ENCODE data around the gene TMEM171.

The TMEM171 gene

DNA sequence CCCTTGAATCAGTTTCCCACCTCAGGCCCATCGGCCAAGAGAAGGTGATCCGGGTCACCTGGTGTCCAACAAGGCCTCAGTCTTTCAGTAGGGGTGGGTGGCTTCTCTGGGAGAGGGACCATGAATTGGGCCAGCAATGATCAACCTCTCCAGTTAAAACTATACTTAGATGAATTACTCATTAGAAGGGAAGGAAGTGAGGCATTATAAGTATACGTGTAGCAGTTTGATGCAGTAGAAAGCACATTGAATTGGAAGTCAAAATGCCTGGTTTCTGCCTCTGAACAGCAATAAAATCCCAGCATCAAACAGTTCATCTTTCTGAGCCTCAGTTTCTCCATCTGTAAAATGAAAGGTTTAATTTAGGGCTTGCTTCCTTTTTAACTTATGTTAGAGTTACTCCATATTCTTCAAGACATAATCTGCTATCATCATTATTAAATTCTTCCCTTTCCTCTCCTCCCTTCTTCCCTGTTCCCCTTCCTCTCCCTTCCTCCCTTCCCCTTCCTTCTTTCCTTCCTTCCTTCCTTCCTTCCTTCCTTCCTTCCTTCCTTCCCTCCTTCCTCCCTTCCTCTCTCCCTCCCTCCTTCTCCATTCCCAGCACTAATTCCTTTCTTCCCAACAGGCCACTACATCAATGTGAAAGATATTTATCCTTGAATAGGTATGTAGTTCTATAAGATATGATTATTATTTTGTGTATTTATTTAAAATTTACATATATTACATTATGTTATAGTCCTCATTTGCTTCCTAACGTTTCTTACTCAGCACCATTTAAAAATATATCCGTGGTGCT lies 34.0 kb downstream of the TMEM171 start:
- Histone ChIP-seq H3K4me1 (ENCODE audit: insufficient read depth, low read length) (no peaks in the 10 kb centered on the region), H3K4me3 (ENCODE audit: low read depth in 1 of 2, low read length in 2 of 2) (no peak overlapping the region), H3K27me3 (ENCODE audit: control insufficient read depth in 1 of 2, insufficient read depth in 2 of 2, low read length in 2 of 2) (no peaks in the 10 kb centered on the region), H3K36me3 (ENCODE audit: insufficient read depth, low read length) (no peaks in the 10 kb centered on the region), H3K9me3 (ENCODE audit: low read length) (no peaks in the 10 kb centered on the region), H3K9ac (ENCODE audit: low read length) (no peak overlapping the region), H3K27ac (ENCODE audit: low read depth, low read length) (no peak overlapping the region)

DNA sequence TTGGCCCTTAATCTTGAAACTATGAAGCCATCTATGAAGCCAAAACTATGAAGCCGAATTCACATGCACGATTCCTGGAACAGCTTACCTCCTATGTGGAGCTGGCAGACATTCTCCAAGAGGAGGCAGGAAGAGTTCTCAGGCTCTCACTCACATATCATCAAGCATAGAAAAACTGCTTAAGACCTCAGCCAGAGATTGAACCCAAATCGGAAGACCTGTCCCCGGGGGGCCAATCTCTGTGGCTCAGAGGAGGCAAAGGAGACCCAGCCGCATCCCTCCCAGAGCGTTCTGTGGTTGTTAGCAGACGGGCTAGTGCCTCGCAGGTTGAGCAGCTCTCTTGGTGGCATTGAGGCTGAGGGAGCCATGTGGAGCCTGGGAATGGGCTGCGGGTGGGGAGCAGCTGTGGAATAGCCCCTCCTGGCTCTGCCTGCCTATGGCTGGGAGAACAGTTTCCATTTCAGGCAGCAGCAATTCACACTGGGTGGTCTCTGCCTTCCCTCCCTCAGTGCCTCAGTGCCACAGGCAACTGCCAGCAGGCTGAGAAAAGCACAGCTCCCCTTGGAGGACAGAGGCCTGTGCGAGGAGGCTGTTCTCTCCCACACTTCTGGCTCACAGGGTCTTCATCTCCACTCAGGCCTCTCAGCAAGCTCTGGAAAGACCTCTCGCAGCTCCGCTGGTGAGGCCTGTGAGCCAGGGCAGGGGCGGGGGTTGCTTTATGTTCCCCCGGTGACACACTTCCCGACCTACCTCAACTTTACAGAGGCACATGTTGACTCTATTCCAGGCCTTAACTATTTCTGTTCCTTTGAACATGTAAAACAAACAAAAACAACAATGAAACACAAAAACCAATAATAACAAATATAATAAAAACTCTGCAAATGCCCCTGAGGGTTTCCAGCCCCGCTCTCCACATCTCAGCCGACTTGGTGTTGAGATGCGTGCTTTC lies 35.2 kb downstream of the TMEM171 start:
- no peak overlapping the region for H3K9ac ChIP-seq (ENCODE audit: low read length)
- H3K27me3 ChIP-seq (ENCODE audit: control insufficient read depth in 1 of 2, insufficient read depth in 2 of 2, low read length in 2 of 2), result no peaks in the 10 kb centered on the region
- H3K9me3 ChIP-seq (ENCODE audit: low read length), result no peaks in the 10 kb centered on the region
- no peak overlapping the region for H3K4me3 ChIP-seq (ENCODE audit: low read depth in 1 of 2, low read length in 2 of 2)
- H3K27ac ChIP-seq (ENCODE audit: low read depth, low read length), result no peak overlapping the region
- H3K36me3 ChIP-seq (ENCODE audit: insufficient read depth, low read length), result no peaks in the 10 kb centered on the region
- no peaks in the 10 kb centered on the region for H3K4me1 ChIP-seq (ENCODE audit: insufficient read depth, low read length)

DNA sequence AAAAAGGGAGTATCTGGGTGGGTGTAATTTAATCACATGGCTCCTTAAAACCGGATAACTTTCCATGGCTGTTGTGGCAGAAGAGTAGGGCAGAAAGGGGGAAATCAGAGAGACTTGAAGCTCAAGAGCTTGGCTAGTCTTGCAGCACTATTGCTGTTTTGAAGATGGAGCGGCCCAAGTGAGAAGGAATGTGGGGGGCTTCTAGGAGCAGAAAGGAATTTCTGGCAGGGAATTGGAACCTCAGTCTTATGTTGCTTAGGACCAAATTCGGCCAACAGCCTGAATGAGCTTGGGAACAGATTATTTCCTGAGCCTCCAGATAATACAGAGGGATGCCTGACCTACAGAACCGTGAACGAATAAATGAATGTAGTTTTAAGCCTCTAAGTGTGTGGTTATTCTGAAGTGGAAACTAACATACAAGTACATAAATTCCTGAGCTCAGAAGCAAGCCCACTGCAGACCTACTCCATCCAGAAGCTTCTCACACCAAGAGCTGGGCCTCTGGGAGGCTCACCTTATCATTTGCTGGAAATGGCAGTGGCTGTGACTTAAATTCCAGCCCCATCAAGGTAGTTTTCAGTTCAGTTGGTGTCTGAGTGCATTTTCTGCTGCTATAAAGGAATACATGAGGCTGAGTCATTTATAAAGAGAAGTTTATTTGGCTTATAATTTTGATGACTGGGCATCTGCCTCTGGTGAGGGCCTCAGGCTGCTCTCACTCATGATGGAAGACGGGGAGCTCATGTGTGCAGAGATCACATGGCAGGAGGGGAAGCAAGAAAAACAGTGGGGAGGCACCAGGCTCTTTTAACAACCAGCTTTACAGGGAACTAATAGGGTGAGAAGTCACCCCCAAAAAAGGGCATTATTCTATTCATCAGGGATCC lies 37.3 kb downstream of the TMEM171 start:
- H3K27ac ChIP-seq (ENCODE audit: low read depth, low read length), result no peak overlapping the region
- H3K4me1 ChIP-seq (ENCODE audit: insufficient read depth, low read length), result no peaks in the 10 kb centered on the region
- H3K36me3 ChIP-seq (ENCODE audit: insufficient read depth, low read length), result no peaks in the 10 kb centered on the region
- H3K9ac ChIP-seq (ENCODE audit: low read length), result no peak overlapping the region
- H3K27me3 ChIP-seq (ENCODE audit: control insufficient read depth in 1 of 2, insufficient read depth in 2 of 2, low read length in 2 of 2), result no peaks in the 10 kb centered on the region
- no peaks in the 10 kb centered on the region for H3K9me3 ChIP-seq (ENCODE audit: low read length)
- H3K4me3 ChIP-seq (ENCODE audit: low read depth in 1 of 2, low read length in 2 of 2), result no peak overlapping the region

DNA sequence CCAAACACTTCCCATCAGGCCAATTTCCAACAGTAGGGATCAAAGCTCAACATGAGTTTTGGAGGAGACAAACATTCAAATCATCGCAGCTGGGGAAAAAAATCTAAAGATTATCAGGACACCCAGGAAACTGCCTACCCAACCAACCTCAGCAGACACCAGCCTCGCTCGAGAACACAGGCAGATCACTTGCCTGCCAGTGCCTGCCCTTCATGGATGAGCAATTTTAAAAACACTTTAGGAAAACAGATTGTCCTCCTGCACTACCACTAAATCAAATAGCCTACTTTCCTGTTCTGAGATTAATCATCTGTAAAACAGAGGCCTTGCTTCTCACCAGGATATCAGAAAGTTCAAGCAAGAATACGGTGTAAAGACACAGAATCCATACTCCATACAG lies 37.9 kb downstream of the TMEM171 start:
- Histone ChIP-seq H3K36me3 (ENCODE audit: insufficient read depth, low read length) (no peaks in the 10 kb centered on the region), H3K4me3 (ENCODE audit: low read depth in 1 of 2, low read length in 2 of 2) (no peak overlapping the region), H3K27me3 (ENCODE audit: control insufficient read depth in 1 of 2, insufficient read depth in 2 of 2, low read length in 2 of 2) (no peaks in the 10 kb centered on the region), H3K9ac (ENCODE audit: low read length) (no peak overlapping the region), H3K4me1 (ENCODE audit: insufficient read depth, low read length) (no peaks in the 10 kb centered on the region), H3K27ac (ENCODE audit: low read depth, low read length) (no peak overlapping the region), H3K9me3 (ENCODE audit: low read length) (no peaks in the 10 kb centered on the region)

DNA sequence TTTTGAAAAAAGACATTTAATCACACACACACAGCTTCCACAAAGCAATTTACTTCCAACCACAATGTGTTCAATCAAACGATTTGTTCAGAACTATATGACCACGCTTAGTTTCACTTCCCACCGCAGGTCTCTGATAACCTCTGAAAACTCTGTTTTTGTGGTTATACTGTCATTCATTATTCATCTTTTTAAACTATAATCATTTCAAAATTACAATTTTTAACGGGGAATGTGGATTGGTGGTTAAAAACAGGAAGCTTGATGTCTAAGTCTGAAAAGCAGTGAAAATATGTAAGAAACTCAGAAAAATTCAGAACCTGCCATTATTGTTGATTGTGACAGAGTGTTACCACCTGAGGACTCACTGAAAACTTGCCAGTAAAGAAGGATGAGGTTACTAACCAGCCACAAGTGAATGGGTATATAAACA lies 39.9 kb downstream of the TMEM171 start:
- H3K27ac ChIP-seq (ENCODE audit: low read depth, low read length), result no peak overlapping the region
- no peak overlapping the region for H3K4me3 ChIP-seq (ENCODE audit: low read depth in 1 of 2, low read length in 2 of 2)
- no peaks in the 10 kb centered on the region for H3K9me3 ChIP-seq (ENCODE audit: low read length)
- no peaks in the 10 kb centered on the region for H3K36me3 ChIP-seq (ENCODE audit: insufficient read depth, low read length)
- no peaks in the 10 kb centered on the region for H3K4me1 ChIP-seq (ENCODE audit: insufficient read depth, low read length)
- no peaks in the 10 kb centered on the region for H3K27me3 ChIP-seq (ENCODE audit: control insufficient read depth in 1 of 2, insufficient read depth in 2 of 2, low read length in 2 of 2)
- H3K9ac ChIP-seq (ENCODE audit: low read length), result no peak overlapping the region

DNA sequence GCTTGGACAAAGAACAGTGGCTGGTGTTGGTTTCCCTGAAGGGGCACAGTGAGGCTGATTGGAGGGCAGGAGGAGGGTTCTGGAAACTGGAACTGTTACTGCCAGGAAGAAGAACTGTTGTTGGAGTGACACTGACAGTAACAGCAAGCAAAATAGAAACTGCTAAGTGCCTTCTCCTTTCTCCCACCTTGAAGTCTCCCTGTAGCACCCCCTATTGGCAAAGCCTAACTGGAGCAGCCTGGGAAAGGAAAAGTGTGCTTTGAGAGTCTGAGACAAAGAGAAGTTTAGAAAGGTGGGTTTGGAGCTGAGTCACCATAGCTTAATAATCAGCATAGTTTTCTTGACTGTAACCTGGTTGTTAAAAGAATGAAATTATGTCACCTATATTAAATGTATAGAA lies 50.1 kb downstream of the TMEM171 start:
- Histone ChIP-seq H3K4me1 (ENCODE audit: insufficient read depth, low read length) (no peaks in the 10 kb centered on the region), H3K4me3 (ENCODE audit: low read depth in 1 of 2, low read length in 2 of 2) (no peak overlapping the region), H3K27ac (ENCODE audit: low read depth, low read length) (no peak overlapping the region), H3K27me3 (ENCODE audit: control insufficient read depth in 1 of 2, insufficient read depth in 2 of 2, low read length in 2 of 2) (no peaks in the 10 kb centered on the region), H3K36me3 (ENCODE audit: insufficient read depth, low read length) (no peaks in the 10 kb centered on the region), H3K9me3 (ENCODE audit: low read length) (no peaks in the 10 kb centered on the region), H3K9ac (ENCODE audit: low read length) (no peak overlapping the region)

DNA sequence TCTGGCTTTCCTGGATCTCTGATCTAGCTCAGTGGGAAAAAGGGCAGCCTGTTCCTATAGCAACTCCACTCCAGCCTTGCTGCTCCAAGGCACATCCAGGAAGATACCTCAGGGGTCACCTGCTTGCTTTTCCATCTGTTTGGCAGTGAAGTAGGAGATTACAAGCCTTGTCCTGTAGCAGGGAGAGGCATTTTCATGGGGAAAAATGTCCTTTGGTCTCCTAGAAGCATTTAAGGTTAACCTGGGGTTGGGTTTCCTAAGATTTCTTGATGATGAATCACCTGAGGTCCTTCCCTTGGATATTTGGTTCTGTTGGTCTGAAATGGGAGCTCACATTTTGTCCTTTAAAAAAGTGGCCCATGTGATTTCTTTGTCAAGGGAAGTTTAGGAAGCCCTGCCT lies 51.1 kb downstream of the TMEM171 start:
- H3K4me1 ChIP-seq (ENCODE audit: insufficient read depth, low read length), result no peaks in the 10 kb centered on the region
- H3K4me3 ChIP-seq (ENCODE audit: low read depth in 1 of 2, low read length in 2 of 2), result no peak overlapping the region
- H3K27me3 ChIP-seq (ENCODE audit: control insufficient read depth in 1 of 2, insufficient read depth in 2 of 2, low read length in 2 of 2), result no peaks in the 10 kb centered on the region
- no peak overlapping the region for H3K9ac ChIP-seq (ENCODE audit: low read length)
- no peaks in the 10 kb centered on the region for H3K36me3 ChIP-seq (ENCODE audit: insufficient read depth, low read length)
- H3K9me3 ChIP-seq (ENCODE audit: low read length), result no peaks in the 10 kb centered on the region
- H3K27ac ChIP-seq (ENCODE audit: low read depth, low read length), result no peak overlapping the region

DNA sequence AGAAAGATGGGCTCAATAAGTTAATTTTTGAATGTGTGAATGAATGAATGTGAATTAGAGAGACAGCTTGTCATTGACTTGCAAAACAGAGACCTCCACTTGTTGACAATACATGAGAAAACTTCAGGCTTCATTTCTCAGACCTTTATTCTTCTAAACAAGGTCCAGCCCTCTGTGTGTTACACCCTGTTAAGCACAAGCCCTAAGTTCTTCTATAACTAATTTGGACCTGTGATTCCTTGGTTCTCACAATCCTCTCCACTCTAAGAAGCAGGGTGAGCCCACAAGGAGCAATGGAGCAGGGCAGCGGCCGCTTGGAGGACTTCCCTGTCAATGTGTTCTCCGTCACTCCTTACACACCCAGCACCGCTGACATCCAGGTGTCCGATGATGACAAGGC lies 52.6 kb downstream of the TMEM171 start, which contains the start of gene TMEM174:
TSS of gene TMEM174 (plus strand) at position 243 of the 400 bp plus-strand sequence. CDS start at position 294, 51 bp downstream.
- Histone ChIP-seq H3K4me3 (ENCODE audit: low read depth in 1 of 2, low read length in 2 of 2) (no peak within 1 kb of the TSS), H3K9me3 (ENCODE audit: low read length) (no peaks in the 10 kb centered on the region), H3K9ac (ENCODE audit: low read length) (no peak within 1 kb of the TSS), H3K4me1 (ENCODE audit: insufficient read depth, low read length) (no peaks in the 10 kb centered on the region), H3K27ac (ENCODE audit: low read depth, low read length) (no peak within 1 kb of the TSS), H3K27me3 (ENCODE audit: control insufficient read depth in 1 of 2, insufficient read depth in 2 of 2, low read length in 2 of 2) (no peaks in the 10 kb centered on the region), H3K36me3 (ENCODE audit: insufficient read depth, low read length) (no peaks in the 10 kb centered on the region)

DNA sequence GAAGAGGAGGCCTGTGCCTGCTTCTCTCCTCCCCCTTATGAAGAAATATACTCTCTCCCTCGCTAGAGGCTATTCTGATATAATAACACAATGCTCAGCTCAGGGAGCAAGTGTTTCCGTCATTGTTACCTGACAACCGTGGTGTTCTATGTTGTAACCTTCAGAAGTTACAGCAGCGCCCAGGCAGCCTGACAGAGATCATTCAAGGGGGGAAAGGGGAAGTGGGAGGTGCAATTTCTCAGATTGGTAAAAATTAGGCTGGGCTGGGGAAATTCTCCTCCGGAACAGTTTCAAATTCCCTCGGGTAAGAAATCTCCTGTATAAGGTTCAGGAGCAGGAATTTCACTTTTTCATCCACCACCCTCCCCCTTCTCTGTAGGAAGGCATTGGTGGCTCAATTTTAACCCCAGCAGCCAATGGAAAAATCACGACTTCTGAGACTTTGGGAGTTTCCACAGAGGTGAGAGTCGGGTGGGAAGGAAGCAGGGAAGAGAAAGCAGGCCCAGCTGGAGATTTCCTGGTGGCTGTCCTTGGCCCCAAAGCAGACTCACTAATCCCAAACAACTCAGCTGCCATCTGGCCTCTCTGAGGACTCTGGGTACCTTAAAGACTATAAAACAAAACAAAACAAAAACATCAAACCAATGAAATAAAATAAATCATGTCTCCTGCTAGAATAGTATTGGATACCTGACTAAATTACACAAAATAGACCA lies 53.9 kb downstream of the TMEM171 start:
- Histone ChIP-seq H3K27me3 (ENCODE audit: control insufficient read depth in 1 of 2, insufficient read depth in 2 of 2, low read length in 2 of 2) (no peaks in the 10 kb centered on the region), H3K9ac (ENCODE audit: low read length) (no peak overlapping the region), H3K4me3 (ENCODE audit: low read depth in 1 of 2, low read length in 2 of 2) (no peak overlapping the region), H3K36me3 (ENCODE audit: insufficient read depth, low read length) (no peaks in the 10 kb centered on the region), H3K27ac (ENCODE audit: low read depth, low read length) (no peak overlapping the region), H3K4me1 (ENCODE audit: insufficient read depth, low read length) (no peaks in the 10 kb centered on the region), H3K9me3 (ENCODE audit: low read length) (no peaks in the 10 kb centered on the region)

DNA sequence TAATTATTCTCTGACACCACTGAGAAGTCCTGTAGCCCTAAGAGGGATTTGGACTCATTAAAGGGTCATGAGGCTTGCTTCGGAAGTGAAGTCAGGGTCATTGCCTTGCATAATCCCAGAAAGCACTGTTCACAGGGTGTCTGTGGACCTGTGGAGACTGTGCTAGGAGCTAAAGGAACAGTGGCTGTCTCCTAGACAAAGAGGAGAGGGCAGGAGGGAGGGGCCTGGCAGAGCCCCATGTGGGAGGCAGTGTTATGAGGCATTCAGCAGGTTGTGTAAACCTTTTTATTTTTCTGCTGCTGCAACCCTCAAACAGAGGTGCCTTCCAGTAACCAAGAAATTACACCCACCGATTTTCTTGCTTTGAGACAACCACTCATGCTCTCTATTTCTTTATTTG lies 55.9 kb downstream of the TMEM171 start:
- H3K27me3 ChIP-seq (ENCODE audit: control insufficient read depth in 1 of 2, insufficient read depth in 2 of 2, low read length in 2 of 2), result no peaks in the 10 kb centered on the region
- no peaks in the 10 kb centered on the region for H3K36me3 ChIP-seq (ENCODE audit: insufficient read depth, low read length)
- H3K27ac ChIP-seq (ENCODE audit: low read depth, low read length), result no peak overlapping the region
- no peaks in the 10 kb centered on the region for H3K9me3 ChIP-seq (ENCODE audit: low read length)
- H3K4me3 ChIP-seq (ENCODE audit: low read depth in 1 of 2, low read length in 2 of 2), result no peak overlapping the region
- no peaks in the 10 kb centered on the region for H3K4me1 ChIP-seq (ENCODE audit: insufficient read depth, low read length)
- H3K9ac ChIP-seq (ENCODE audit: low read length), result no peak overlapping the region
